HepG2 (cell line): ENCODE results near the gene ZNF782. TPM values are rescaled to one million over a fixed set of nuclear protein-coding genes. Genes with fewer than 3 reads are reported as not detected.

Experiments
- BCL6 ChIP-seq: IDR thresholded peaks from 2 replicates; pipeline ENCODE4 v1.6.1; 2016; ENCODE audit warnings: missing genetic modification reagents, missing compliant biosample characterization
- CBFB ChIP-seq: sonication (generic); formaldehyde crosslinking; IDR thresholded peaks from 2 replicates; pipeline ENCODE4 v1.4.0; 2020; ENCODE audit warnings: missing genetic modification reagents
- CBX5 ChIP-seq: sonication (generic); formaldehyde crosslinking; IDR thresholded peaks from 2 replicates; pipeline ENCODE4 v1.4.0; 2020; ENCODE audit warnings: missing genetic modification reagents, borderline replicate concordance
- FOXK1 ChIP-seq: sonication (generic); formaldehyde crosslinking; IDR thresholded peaks from 2 replicates; pipeline ENCODE4 v1.4.0; 2020; ENCODE audit warnings: low read depth, missing genetic modification reagents, borderline replicate concordance
- GZF1 ChIP-seq: sonication (generic); formaldehyde crosslinking; IDR thresholded peaks from 2 replicates; pipeline ENCODE4 v1.5.1; 2020; ENCODE audit warnings: mild to moderate bottlenecking, missing genetic modification reagents
- HCFC1 ChIP-seq: fragments of 150-350 bp; IDR thresholded peaks from 2 replicates; pipeline ENCODE4 v1.6.1; 2014; ENCODE audit warnings: low read depth, low read length
- KAT2B ChIP-seq: fragments of 150-350 bp; IDR thresholded peaks from 2 replicates; pipeline ENCODE4 v1.6.1; 2014; ENCODE audit warnings: low read depth, low read length, borderline replicate concordance
- NFYB ChIP-seq: sonication (generic); formaldehyde crosslinking; IDR thresholded peaks from 2 replicates; pipeline ENCODE4 v1.4.0; 2020; ENCODE audit warnings: missing genetic modification reagents
- PAXIP1 ChIP-seq: sonication (generic); formaldehyde crosslinking; conservative IDR thresholded peaks from 2 replicates; pipeline ENCODE4 v1.4.0; 2020; ENCODE audit warnings: mild to moderate bottlenecking, missing genetic modification reagents, moderate library complexity
- POLR2G ChIP-seq: fragments of 200-400 bp; formaldehyde crosslinking; IDR thresholded peaks from 2 replicates; pipeline ENCODE4 v1.6.1; 2018; ENCODE audit warnings: mild to moderate bottlenecking, low read depth, low read length, moderate library complexity
- SOX5 ChIP-seq: IDR thresholded peaks from 2 replicates; pipeline ENCODE4 v1.6.1; 2016; ENCODE audit warnings: borderline replicate concordance
- SOX6 ChIP-seq, 2 experiments: fragments of 450-650 bp in 1 of 2; sonication (generic) in 1 of 2; formaldehyde crosslinking in 1 of 2; IDR thresholded peaks; 2 replicates each; pipeline versions ENCODE4 v1.4.0 to v1.6.1; 2017 to 2020; ENCODE audit warnings: antibody characterized with exemption in 1 of 2, mild to moderate bottlenecking in 1 of 2, missing genetic modification reagents in 1 of 2
- SP2 ChIP-seq: sonication (generic); formaldehyde crosslinking; IDR thresholded peaks from 2 replicates; pipeline ENCODE4 v1.5.1; 2020; ENCODE audit warnings: mild to moderate bottlenecking, missing genetic modification reagents
- TBL1XR1 ChIP-seq: fragments of 150-350 bp; IDR thresholded peaks from 2 replicates; pipeline ENCODE4 v1.6.1; 2014; ENCODE audit warnings: borderline replicate concordance, low read length; ENCODE audit not compliant: partially characterized antibody
- ZBTB21 ChIP-seq: sonication (generic); formaldehyde crosslinking; IDR thresholded peaks from 2 replicates; pipeline ENCODE4 v1.4.0; 2020; ENCODE audit warnings: missing genetic modification reagents
- ZHX1 ChIP-seq: sonication (generic); formaldehyde crosslinking; IDR thresholded peaks from 2 replicates; pipeline ENCODE4 v1.8.1; 2022; ENCODE audit warnings: low read depth, mild to moderate bottlenecking, missing genetic modification reagents
- ZNF18 ChIP-seq: sonication (generic); formaldehyde crosslinking; IDR thresholded peaks from 2 replicates; pipeline ENCODE4 v1.8.0; 2022; ENCODE audit warnings: mild to moderate bottlenecking, missing genetic modification reagents; ENCODE audit not compliant: insufficient replicate concordance
- ZNF256 ChIP-seq: sonication (generic); formaldehyde crosslinking; conservative IDR thresholded peaks from 2 replicates; pipeline ENCODE4 v1.4.0; 2020; ENCODE audit warnings: missing genetic modification reagents
- ZNF337 ChIP-seq: sonication (generic); formaldehyde crosslinking; IDR thresholded peaks from 2 replicates; pipeline ENCODE4 v1.5.1; 2020; ENCODE audit warnings: missing genetic modification reagents, low read depth, mild to moderate bottlenecking, borderline replicate concordance
- ZNF367 ChIP-seq: sonication (generic); formaldehyde crosslinking; IDR thresholded peaks from 2 replicates; pipeline ENCODE4 v1.4.0; 2020; ENCODE audit warnings: missing genetic modification reagents, borderline replicate concordance
- ZNF512 ChIP-seq: sonication (generic); formaldehyde crosslinking; IDR thresholded peaks from 2 replicates; pipeline ENCODE4 v1.4.0; 2020; ENCODE audit warnings: mild to moderate bottlenecking, missing genetic modification reagents
- ZNF644 ChIP-seq: IDR thresholded peaks from 2 replicates; pipeline ENCODE4 v1.6.1; 2016; ENCODE audit warnings: low read depth
- polyA plus RNA-seq, 8 experiments: library from polyadenylated mRNA; depleted of rRNA in 3 of 8; stranded (reverse) in 7 of 8; unstranded in 1 of 8; fragments of >200 nt; fragmentation: Illumina TruSeq in 4 of 8; extraction: Trizol in 4 of 8; gene quantifications; 2 replicates each; pipeline versions ENCODE4 v1.2.1 to v1.2.3, GENCODE V29; 2011 to 2016; ENCODE audit warnings: low read depth in 4 of 8, missing spikeins in 1 of 8, mixed read lengths in 1 of 8; ENCODE audit not compliant: insufficient read depth in 1 of 8
- total RNA-seq, 5 experiments: library from RNA; depleted of rRNA; stranded (reverse); fragments of >200 nt; fragmentation: Illumina TruSeq; extraction: Trizol; gene quantifications; 2 replicates each; pipeline ENCODE4 v1.2.3, GENCODE V29; 2016; ENCODE audit warnings: low read depth in 1 of 5

Gene ZNF782
- total and polyA plus RNA-seq, 2 of the 13 experiments (the other 11 are each of a cell fraction or from before 2014, with no cell fraction given): 1.4 to 4.9 TPM

- TF ChIP-seq ZNF512 (CRISPR knock-in tag) (no peak), ZNF367 (CRISPR knock-in tag) (no peak), CBFB (CRISPR knock-in tag) (no peak), SOX6 (IDR thresholded peaks at IDR 0.05) (no peak), SOX6 (CRISPR knock-in tag; IDR thresholded peaks at IDR 0.05) (0 out of 2 replicates have a peak, but pooled peaks have one; percentile 3), POLR2G (no peak), ZHX1 (CRISPR knock-in tag) (no peak), SP2 (no peak), ZNF256 (CRISPR knock-in tag) (no peak), TBL1XR1 (no peak), ZBTB21 (CRISPR knock-in tag) (no peak), CBX5 (CRISPR knock-in tag) (no peak), BCL6 (CRISPR knock-in tag) (no peak), ZNF644 (CRISPR knock-in tag) (no peak), SOX5 (CRISPR knock-in tag) (peak; percentile 45; the same call in 1 of the 2 replicates), KAT2B (no peak), ZNF18 (no peak), FOXK1 (CRISPR knock-in tag) (no peak), PAXIP1 (CRISPR knock-in tag) (peak; percentile 36; the same call in 1 of the 2 replicates), GZF1 (CRISPR knock-in tag) (no peak), ZNF337 (CRISPR knock-in tag) (no peak), HCFC1 (no peak), NFYB (CRISPR knock-in tag) (no peak)
These were observed 3.8 kb upstream of the ZNF782 start (continued) for GRCh38 chr9:96858018-96858573.
